Endothelial cell of umbilical vein (primary cell): Measurements from ENCODE around the gene C4BPA. TPM values are rescaled to one million over a fixed set of nuclear protein-coding genes. Genes with fewer than 3 reads are reported as not detected.

Experiments used
- BruUV-seq: library from RNA; stranded (reverse); fragments of 400-500 nt; replicated peaks from 2 replicates; lab custom pipeline; 2021; lab: Mats Ljungman, UMichigan
- CTCF ChIA-PET: fragments of 300-600, 350-600 bp; sonication (Branson Sonifier 250); formaldehyde crosslinking; loops from one replicate; lab custom pipeline; 2021; ENCODE audit warnings: antibody characterized with exemption, inconsistent platforms; lab: Charles Lee
- POLR2A ChIA-PET: fragments of 300-600, 350-600 bp; sonication (Branson Sonifier 250); formaldehyde crosslinking; loops from one replicate; lab custom pipeline; 2021; ENCODE audit warnings: antibody characterized with exemption, inconsistent platforms; lab: Charles Lee
- DNase-seq: peaks from one replicate; pipeline ENCODE4 v3.0.0-alpha.2; 2011; ENCODE audit warnings: low read depth, low spot score
- FAIRE-seq: peaks from 2 replicates; lab custom pipeline; 2011; peaks lifted over from hg19 to GRCh38; lab: Jason Lieb, UNC
- H2AFZ ChIP-seq: 2 replicates; pipeline ENCODE4 v1.6.0; 2012; ENCODE audit warnings: low read depth, low read length, control low read depth, inconsistent platforms
- H3K27ac ChIP-seq: 2 replicates; pipeline ENCODE4 v1.5.1; 2011; ENCODE audit warnings: low read depth, mild to moderate bottlenecking, control low read depth, low read length, moderate library complexity; ENCODE audit not compliant: insufficient read depth
- H3K27me3 ChIP-seq, 2 experiments: 2 replicates each; pipeline versions ENCODE4 v1.6.0 to v1.6.1; 2011; ENCODE audit warnings: low read length in 2 of 2, mixed read lengths in 1 of 2; ENCODE audit not compliant: control insufficient read depth in 2 of 2, insufficient read depth in 2 of 2
- H3K36me3 ChIP-seq, 2 experiments: 2 replicates in 1 of 2; 3 replicates in 1 of 2; pipeline ENCODE4 v1.5.1; 2011; ENCODE audit warnings: low read length in 2 of 2, mild to moderate bottlenecking in 1 of 2, moderate library complexity in 1 of 2; ENCODE audit not compliant: control insufficient read depth in 2 of 2, insufficient read depth in 2 of 2; ENCODE audit errors: extremely low read depth in 1 of 2
- H3K4me1 ChIP-seq: 3 replicates; pipeline ENCODE4 v1.5.1; 2011; ENCODE audit warnings: mild to moderate bottlenecking, low read length; ENCODE audit not compliant: control insufficient read depth, insufficient read depth; ENCODE audit errors: extremely low read depth
- H3K4me2 ChIP-seq: 2 replicates; pipeline ENCODE4 v1.6.1; 2011; ENCODE audit warnings: low read length, control low read depth, mixed read lengths; ENCODE audit not compliant: insufficient read depth
- H3K4me3 ChIP-seq, 3 experiments: fragments of 200-600 bp in 1 of 3; sonication (generic), shearing (Covaris generic) in 1 of 3; replicated peaks in 1 of 3; 2 replicates each; pipeline ENCODE4 v1.5.1; 2011 to 2016; ENCODE audit warnings: control low read depth in 3 of 3, low read length in 3 of 3, mild to moderate bottlenecking in 2 of 3, inconsistent platforms in 1 of 3, low read depth in 1 of 3, moderate library complexity in 1 of 3; ENCODE audit not compliant: insufficient read depth in 1 of 3
- H3K79me2 ChIP-seq: 2 replicates; pipeline ENCODE4 v1.6.0; 2012; ENCODE audit warnings: low read length, inconsistent platforms; ENCODE audit not compliant: control insufficient read depth, insufficient read depth
- H3K9ac ChIP-seq: replicated peaks from 2 replicates; pipeline ENCODE3; 2011; ENCODE audit warnings: low read length, control low read depth; ENCODE audit not compliant: insufficient read depth; ENCODE audit errors: extremely low read depth
- H3K9me1 ChIP-seq: replicated peaks from 3 replicates; pipeline ENCODE4 v1.6.0; 2011; ENCODE audit warnings: mild to moderate bottlenecking, low read length; ENCODE audit not compliant: control insufficient read depth, insufficient read depth; ENCODE audit errors: extremely low read depth
- H3K9me3 ChIP-seq: replicated peaks from 2 replicates; pipeline ENCODE4 v1.5.1; 2012; ENCODE audit warnings: low read length, inconsistent platforms; ENCODE audit not compliant: control insufficient read depth, insufficient read depth
- H4K20me1 ChIP-seq: replicated peaks from 2 replicates; pipeline ENCODE3; 2011; ENCODE audit warnings: mild to moderate bottlenecking, low read length; ENCODE audit not compliant: control insufficient read depth, insufficient read depth; ENCODE audit errors: extremely low read depth
- CTCF ChIP-seq, 2 donors: IDR thresholded peaks; 1 replicate in 1 of 2; 2 replicates in 1 of 2; pipeline ENCODE4 v1.5.1; 2011; ENCODE audit warnings: low read length in 2 of 2, mild to moderate bottlenecking in 2 of 2, moderate library complexity in 2 of 2, control low read depth in 1 of 2, inconsistent platforms in 1 of 2, low read depth in 1 of 2; ENCODE audit not compliant: insufficient read depth in 1 of 2; ENCODE audit errors: extremely low read depth in 1 of 2
- EZH2 ChIP-seq: IDR thresholded peaks from 2 replicates; pipeline ENCODE4 v1.6.1; 2012; ENCODE audit warnings: borderline replicate concordance, low read depth, mild to moderate bottlenecking, moderate library complexity, low read length, inconsistent platforms; ENCODE audit not compliant: severe bottlenecking
- FOS ChIP-seq: IDR thresholded peaks from 2 replicates; pipeline ENCODE4 v1.6.1; 2011; ENCODE audit warnings: mild to moderate bottlenecking, low read length, moderate library complexity, borderline replicate concordance; ENCODE audit not compliant: insufficient read depth
- GATA2 ChIP-seq: IDR thresholded peaks from 2 replicates; pipeline ENCODE4 v1.7.0; 2011; ENCODE audit warnings: low read depth, mild to moderate bottlenecking, moderate library complexity, mixed read lengths, low read length; ENCODE audit not compliant: insufficient read length, insufficient read depth
- JUN ChIP-seq: IDR thresholded peaks from 2 replicates; pipeline ENCODE4 v1.6.1; 2011; ENCODE audit warnings: borderline replicate concordance, low read depth; ENCODE audit not compliant: insufficient read length, insufficient read depth
- MAX ChIP-seq: IDR thresholded peaks from 2 replicates; pipeline ENCODE4 v1.6.1; 2011; ENCODE audit not compliant: insufficient read depth, insufficient read length
- MYC ChIP-seq: IDR thresholded peaks from one replicate; pipeline ENCODE4 v1.6.1; 2011; ENCODE audit warnings: mild to moderate bottlenecking, low read depth, low read length
- POLR2A ChIP-seq: IDR thresholded peaks from 2 replicates; pipeline ENCODE4 v1.6.1; 2012; ENCODE audit warnings: low read depth, mild to moderate bottlenecking, control low read depth, low read length
- POLR2AphosphoS5 ChIP-seq: IDR thresholded peaks from 2 replicates; pipeline ENCODE4 v1.6.1; 2012; ENCODE audit warnings: low read depth, mild to moderate bottlenecking, control low read depth, low read length, moderate library complexity; ENCODE audit not compliant: insufficient read depth
- dilution Hi-C: fragments of 300-500 bp; cut with MboI; formaldehyde crosslinking; loops from one replicate; pipeline ENCODE4 v1.15.0; 2019; ENCODE audit warnings: low sequenced_read_pairs; ENCODE audit not compliant: extremely low pct_ligation_motif_present
- intact Hi-C: fragments of 100-400 bp; cut with micrococcal nuclease; formaldehyde crosslinking; loops from one replicate; pipeline ENCODE4 v1.10.0; 2022
- polyA plus RNA-seq, 4 experiments: library from polyadenylated mRNA; depleted of rRNA in 3 of 4; stranded (reverse) in 3 of 4; unstranded in 1 of 4; fragments of >200 nt; gene quantifications; 2 replicates each; pipeline versions ENCODE4 v1.2.1 to v1.2.3, GENCODE V29; 2011 to 2012; ENCODE audit warnings: missing spikeins in 1 of 4
- total RNA-seq: library from RNA; stranded (reverse); gene quantifications from 2 replicates; pipeline ENCODE4 v1.2.3, GENCODE V29; 2021

The C4BPA gene
- total and polyA plus RNA-seq, 2 donors (not counting 3 experiments of a cell fraction or from before 2014, with no cell fraction given): not detected

DNA sequence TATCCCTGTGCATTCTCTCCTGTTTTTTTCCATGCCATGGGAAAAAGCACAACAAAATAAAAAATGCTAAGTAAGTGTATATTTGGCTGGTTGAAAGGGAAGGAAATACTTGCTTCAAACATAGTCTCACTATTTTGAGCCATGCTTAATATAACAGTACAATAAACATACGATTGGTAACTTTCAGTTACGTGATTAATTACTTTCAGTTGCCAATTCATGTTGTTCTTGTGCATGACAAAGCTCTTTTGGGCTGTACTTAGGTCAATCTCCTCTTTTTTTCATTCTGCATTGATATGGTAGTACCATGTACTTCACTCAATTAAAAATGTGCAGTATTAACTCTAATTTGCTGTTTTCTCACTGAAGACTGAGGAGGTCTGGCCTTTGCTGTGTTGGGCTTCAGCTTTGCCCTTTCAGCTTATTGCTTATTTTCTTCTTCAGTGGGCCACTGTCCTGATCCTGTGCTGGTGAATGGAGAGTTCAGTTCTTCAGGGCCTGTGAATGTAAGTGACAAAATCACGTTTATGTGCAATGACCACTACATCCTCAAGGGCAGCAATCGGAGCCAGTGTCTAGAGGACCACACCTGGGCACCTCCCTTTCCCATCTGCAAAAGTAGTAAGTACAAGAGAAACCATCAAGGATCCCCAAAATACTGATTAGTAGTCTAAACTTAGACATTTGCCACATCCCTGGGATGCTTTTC is 12.7 kb upstream of the C4BPA start:
- intact Hi-C loops (no loop called here), dilution Hi-C loops (no loop called here)
- Histone ChIP-seq H3K4me3 (no peak overlapping the region), H3K9me3 (no peaks in the 10 kb centered on the region), H3K9me1 (no peaks in the 10 kb centered on the region), H3K36me3 (no peaks in the 10 kb centered on the region), H3K79me2 (no peaks in the 10 kb centered on the region), H4K20me1 (no peaks in the 10 kb centered on the region), H3K4me2 (no peak overlapping the region), H2AFZ (no peak overlapping the region), H3K27ac (no peak overlapping the region), H3K27me3 (peaks cover 0 to under 1% of the 10 kb centered on the region in 2 experiments), H3K4me1 (no peaks in the 10 kb centered on the region), H3K9ac (no peak overlapping the region)
- POLR2A ChIA-PET: no interaction called here
- DNase-seq: no peak
- CTCF ChIA-PET: interaction anchor here (1.2 to 4.7 kb wide), 3 partner anchors 192 to 314 kb away, joined by 3 to 18 read pairs (median 4); no protein-coding TSS in a partner anchor
- no peak for FAIRE-seq
- TF ChIP-seq POLR2A: no peak
- no peak for TF ChIP-seq MYC
- TF ChIP-seq EZH2: no peak
- TF ChIP-seq MAX: no peak
- TF ChIP-seq FOS: no peak
- TF ChIP-seq CTCF (IDR thresholded peaks at IDR 0.05; ENCODE audit: extremely low read depth in 1 of 2, insufficient read depth in 1 of 2, low read depth in 1 of 2, low read length in 2 of 2): no peak
- TF ChIP-seq JUN: no peak
- TF ChIP-seq GATA2: no peak
- TF ChIP-seq POLR2AphosphoS5: no peak
- BruUV-seq: no TSS peak
